Right kidney (tissue), 9 donors: ENCODE measurements around the gene FGG.

Experiments used
- DNase-seq: peaks from one replicate; pipeline ENCODE4 v3.0.0-alpha.2; 2016
- long read RNA-seq, 8 donors: transcript quantifications; one replicate each; lab custom pipeline, GENCODE V29; 2026

The FGG gene
- long read RNA-seq, donor 1: 0 reads
- long read RNA-seq, donor 2: 0 reads
- long read RNA-seq, donor 3: 0 reads
- long read RNA-seq, donor 4: 0 reads
- long read RNA-seq, donor 5, partial matches to known transcripts: 0 of 1 reads
- long read RNA-seq, donor 5, other reads (novel, unspliced or antisense): 0 of 1 reads
- long read RNA-seq, donor 6: 0 reads
- long read RNA-seq, donor 7: 0 reads
- long read RNA-seq, donor 8: 0 reads

- no peak for DNase-seq
These were observed at the start of gene FGG for GRCh38 chr4:154612472-154613414. Gene FGG, minus strand, starts transcription at chr4:154612656. Its CDS starts 47 bp downstream, at chr4:154612609.

DNA sequence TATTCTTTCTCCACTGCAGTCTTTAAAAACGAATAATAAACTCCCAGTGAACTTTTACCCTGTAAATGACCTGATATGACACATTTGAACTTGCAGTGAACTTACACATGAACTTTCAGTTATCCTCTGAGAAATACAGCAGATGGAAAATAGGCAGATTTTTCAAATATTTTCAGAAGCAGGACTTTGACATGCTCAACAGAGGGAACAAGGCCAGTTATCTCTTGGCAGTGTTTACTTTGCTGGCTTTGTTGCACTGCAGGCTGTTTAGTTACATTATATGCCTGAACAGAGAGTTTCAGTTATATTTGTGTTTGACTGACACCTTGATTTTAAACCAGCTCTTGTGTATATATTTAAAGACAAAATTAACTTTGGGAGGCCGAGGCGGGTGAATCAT is 47.6 kb upstream of the FGG start:
- DNase-seq: no peak

- no peak for DNase-seq
These were observed 46.4 kb upstream of the FGG start for GRCh38 chr4:154658680-154659405.

- DNase-seq: no peak
These were observed 31.0 kb upstream of the FGG start for GRCh38 chr4:154643493-154643892.

DNA sequence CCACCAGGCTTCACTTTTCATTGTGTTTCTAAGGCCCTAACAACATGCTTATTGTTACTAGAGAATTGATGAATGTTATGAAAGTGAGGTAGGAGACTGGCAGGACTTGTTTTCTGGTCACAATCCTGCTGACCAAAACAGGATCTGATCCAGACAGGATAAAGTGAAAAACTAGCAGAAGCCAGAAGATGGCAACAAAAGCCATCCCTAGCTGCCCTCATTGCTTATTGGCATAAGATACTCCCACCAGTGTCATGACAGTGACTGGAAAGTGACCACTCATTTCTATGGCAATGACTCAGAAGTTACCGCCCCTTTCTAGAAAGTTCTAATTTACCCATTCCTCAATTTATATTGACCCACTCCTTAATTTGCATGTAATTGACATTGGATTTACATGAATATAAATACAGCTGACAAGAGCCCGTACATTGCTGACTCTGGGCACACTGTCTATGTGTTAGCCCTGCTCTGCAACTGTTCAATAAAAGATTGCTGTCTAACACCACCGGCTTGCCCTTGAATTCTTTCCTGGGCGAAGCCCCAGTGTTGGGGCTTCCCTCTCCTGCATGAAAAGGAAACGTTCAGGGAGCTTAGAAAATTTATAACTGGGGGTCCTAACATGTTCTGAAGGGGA is 30.0 kb upstream of the FGG start:
- no peak for DNase-seq

DNA sequence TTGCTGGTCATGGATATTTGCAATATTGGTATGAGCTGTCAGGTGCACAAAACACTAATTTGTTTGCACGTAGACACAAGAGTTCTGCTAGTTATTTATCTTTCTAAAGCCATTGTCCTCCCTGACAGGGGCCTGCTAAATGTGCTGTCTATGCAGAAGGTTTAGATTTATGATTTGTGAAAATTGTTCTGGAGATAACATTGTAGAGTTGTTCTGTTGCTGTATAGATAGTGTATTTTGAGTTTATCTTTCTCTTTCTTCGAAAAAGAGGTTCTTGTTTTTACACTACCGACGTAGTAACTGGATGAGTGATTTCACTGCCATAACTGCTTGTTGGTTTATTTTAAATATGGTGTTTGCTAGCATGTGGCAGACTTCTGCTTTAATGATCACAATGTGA is 28.5 kb upstream of the FGG start:
- DNase-seq: no peak

GRCh38 chr4:154634058-154634457 is 21.6 kb upstream of the FGG start:
- DNase-seq: no peak

- no peak for DNase-seq
These were observed 19.4 kb upstream of the FGG start for GRCh38 chr4:154631828-154632227.

- no peak for DNase-seq
These were observed 17.9 kb upstream of the FGG start for GRCh38 chr4:154630324-154630723.

DNA sequence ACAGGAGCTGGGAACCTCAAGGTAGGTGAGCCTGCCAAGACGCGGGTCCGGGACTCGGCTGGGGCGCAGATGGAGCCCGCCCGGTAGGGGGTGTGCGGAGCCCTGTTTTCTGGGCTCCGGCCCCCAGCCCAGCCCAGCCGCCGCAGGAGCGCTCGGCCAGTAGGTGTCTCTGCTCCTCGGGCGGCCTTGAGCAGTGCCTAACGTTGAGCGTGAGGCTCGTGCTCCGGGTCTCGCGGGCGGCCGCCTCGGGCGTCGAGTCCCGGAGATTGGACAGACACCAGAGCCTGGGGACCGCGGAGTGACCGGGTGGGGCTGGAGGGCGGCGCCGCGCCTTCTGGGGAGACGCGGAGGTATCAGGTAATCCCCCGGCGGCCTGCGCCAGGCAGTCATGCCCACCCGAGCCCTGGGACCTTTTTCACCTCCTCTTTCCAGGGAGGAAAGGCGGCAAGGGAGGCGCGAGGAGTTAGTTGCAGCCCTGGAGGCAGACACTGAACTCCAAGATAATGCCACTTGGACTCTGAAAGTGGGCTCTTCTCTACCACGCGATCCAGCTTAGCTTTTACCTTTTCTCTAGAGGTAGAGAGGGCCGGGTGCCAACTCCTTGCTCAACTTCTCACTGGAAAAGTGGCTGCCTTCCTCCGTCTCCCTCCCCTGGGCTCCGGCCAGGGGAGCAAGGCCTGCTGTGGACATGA is 14.5 kb upstream of the FGG start:
- DNase-seq: peak; percentile 73

GRCh38 chr4:154625971-154626370 is 13.5 kb upstream of the FGG start:
- DNase-seq: no peak

DNA sequence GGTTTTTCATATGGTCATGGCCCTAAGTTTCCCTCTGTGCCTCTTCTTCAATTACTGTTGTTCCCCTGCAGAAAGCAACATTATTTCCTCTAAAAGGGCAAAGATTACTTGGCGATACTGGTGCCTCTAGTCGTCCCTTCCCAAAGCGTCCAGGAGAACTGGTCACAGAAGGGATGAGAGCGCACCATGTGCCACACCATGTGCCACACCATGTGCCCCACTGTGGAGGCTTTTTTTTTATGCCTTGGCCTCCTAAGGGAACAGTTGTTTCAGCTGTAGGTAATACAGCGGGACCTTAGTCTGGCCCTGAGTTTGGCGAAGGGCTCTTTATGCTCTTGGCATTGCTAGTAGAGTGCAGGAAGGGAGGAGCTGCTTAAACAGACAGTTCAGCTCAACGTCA is 11.5 kb upstream of the FGG start:
- no peak for DNase-seq

- DNase-seq: no peak
These were observed 11.0 kb upstream of the FGG start for GRCh38 chr4:154623436-154623835.

GRCh38 chr4:154622598-154622997 is 10.1 kb upstream of the FGG start:
- no peak for DNase-seq

- no peak for DNase-seq
These were observed 7.7 kb upstream of the FGG start for GRCh38 chr4:154620111-154620510.

DNA sequence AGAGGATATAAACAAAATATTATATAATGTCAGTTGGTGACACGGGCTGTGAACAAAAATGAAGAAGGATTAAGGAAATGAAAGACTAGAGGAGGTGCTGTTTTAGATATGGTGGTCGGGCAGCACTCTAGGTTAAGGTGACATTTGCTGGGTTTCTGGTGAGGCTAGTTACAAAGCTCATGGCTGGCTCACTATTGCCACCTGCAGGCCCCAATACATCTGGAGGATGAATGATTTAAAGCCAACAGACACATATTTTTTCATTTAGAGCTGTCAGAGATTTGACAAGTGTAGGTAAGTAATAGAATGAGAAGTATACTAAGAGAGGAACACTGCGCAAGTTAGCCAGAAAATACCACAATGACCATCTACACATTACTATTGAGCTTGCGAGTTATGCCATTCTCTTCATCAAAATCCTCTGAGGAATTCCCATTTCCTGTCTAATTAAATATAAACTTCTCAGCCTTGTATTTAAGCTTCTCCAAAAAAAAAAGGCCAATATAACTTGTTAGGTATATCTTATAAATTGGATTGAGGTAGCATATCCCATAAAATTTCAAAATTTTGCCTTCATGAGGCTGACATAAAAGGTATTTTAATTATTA is 6.4 kb upstream of the FGG start:
- DNase-seq: peak; percentile 16

GRCh38 chr4:154617820-154618317 is 5.4 kb upstream of the FGG start:
- no peak for DNase-seq

GRCh38 chr4:154616731-154617130 is 4.3 kb upstream of the FGG start:
- DNase-seq: no peak

- DNase-seq: no peak
These were observed 3.8 kb upstream of the FGG start for GRCh38 chr4:154616287-154616686.

DNA sequence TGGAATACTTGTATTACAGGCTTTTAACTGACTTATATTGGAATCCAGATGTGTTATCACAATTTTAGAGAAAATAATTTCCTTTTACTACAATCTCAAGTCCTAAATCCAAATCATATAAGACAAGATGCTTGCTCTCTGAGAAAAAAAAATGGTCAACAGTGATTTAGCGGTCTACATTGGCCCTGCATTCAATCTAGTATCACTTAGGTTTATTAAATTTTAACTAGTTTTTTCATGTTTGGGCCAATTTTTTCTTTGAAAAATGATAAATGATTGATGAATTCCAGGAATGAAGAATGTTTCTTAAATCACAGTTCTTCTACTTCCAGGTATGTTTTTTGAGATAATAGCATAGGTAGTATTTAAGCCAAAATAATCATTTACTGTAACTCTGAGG is 2.8 kb upstream of the FGG start:
- DNase-seq: no peak

GRCh38 chr4:154614306-154614705 is 1.9 kb upstream of the FGG start:
- no peak for DNase-seq
